ENCODE measurements around the gene PMEPA1. TPM values are rescaled to one million over a fixed set of nuclear protein-coding genes. Genes with fewer than 3 reads are reported as not detected.

PMEPA1 gene
- total RNA-seq, 2 experiments from 2014 or later = 1.4 to 3.7 TPM

- Histone ChIP-seq H3K4me2 (ENCODE audit: low read length) (peak overlapping the region; percentile 90), H3K79me2 (ENCODE audit: insufficient read depth, low read depth, low read length) (no peaks in the 10 kb centered on the region), H3K9me3 (ENCODE audit: low read length) (peaks cover 14% of the 10 kb centered on the region; the same call in 1 of the 2 replicates), H2AFZ (ENCODE audit: low read length) (0 out of 2 replicates have a peak overlapping the region, but pooled peaks have one; percentile 8), H3K27ac (ENCODE audit: low read depth, low read length, poor library complexity, severe bottlenecking) (peak overlapping the region; percentile 87), H4K20me1 (ENCODE audit: insufficient read depth, low read length) (no peaks in the 10 kb centered on the region; the same call in 1 of the 2 replicates), H3K4me3 (ENCODE audit: low read depth, low read length, poor library complexity, severe bottlenecking) (peak overlapping the region; percentile 51), H3K36me3 (ENCODE audit: insufficient read depth, low read length) (no peaks in the 10 kb centered on the region; the same call in 1 of the 2 replicates), H3K9me2 (ENCODE audit: insufficient read depth, low read length) (no peaks in the 10 kb centered on the region), H3K4me1 (ENCODE audit: insufficient read depth, low read length, poor library complexity, severe bottlenecking) (peaks cover 60% of the 10 kb centered on the region)
- no TSS peak for BruUV-seq (replicated peaks)
- peak; percentile 83 for DNase-seq (ENCODE audit: low spot score)
- intact Hi-C loops (cut with micrococcal nuclease; ENCODE audit: unreplicated experiment) = loop anchor here (1.0 to 10.0 kb wide), 5 partner anchors 7 to 464 kb away; no protein-coding TSS in a partner anchor
- CTCF ChIA-PET (ENCODE audit: unreplicated experiment) = interaction anchor here (1.4 to 1.7 kb wide), 2 partner anchors 59 to 61 kb away, joined by 4 to 7 read pairs; no protein-coding TSS in a partner anchor
- POLR2A ChIA-PET = interaction anchor here (0.9 to 3.5 kb wide), 4 partner anchors 10 to 62 kb away, joined by 3 to 22 read pairs (median 4); no protein-coding TSS in a partner anchor
- TF ChIP-seq, protein P1, sequence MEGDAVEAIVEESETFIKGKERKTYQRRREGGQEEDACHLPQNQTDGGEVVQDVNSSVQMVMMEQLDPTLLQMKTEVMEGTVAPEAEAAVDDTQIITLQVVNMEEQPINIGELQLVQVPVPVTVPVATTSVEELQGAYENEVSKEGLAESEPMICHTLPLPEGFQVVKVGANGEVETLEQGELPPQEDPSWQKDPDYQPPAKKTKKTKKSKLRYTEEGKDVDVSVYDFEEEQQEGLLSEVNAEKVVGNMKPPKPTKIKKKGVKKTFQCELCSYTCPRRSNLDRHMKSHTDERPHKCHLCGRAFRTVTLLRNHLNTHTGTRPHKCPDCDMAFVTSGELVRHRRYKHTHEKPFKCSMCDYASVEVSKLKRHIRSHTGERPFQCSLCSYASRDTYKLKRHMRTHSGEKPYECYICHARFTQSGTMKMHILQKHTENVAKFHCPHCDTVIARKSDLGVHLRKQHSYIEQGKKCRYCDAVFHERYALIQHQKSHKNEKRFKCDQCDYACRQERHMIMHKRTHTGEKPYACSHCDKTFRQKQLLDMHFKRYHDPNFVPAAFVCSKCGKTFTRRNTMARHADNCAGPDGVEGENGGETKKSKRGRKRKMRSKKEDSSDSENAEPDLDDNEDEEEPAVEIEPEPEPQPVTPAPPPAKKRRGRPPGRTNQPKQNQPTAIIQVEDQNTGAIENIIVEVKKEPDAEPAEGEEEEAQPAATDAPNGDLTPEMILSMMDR (conservative IDR thresholded peaks at IDR 0.05; ENCODE audit: low read length) = peak; percentile 42; the same call in 1 of the 2 replicates
- no peak for TF ChIP-seq EZH2phosphoT487 (IDR thresholded peaks at IDR 0.05; ENCODE audit: borderline replicate concordance, low read depth, low read length)
These were observed 88.8 kb downstream of the PMEPA1 start for GRCh38 chr20:57620999-57621398.

GRCh38 chr20:57620274-57620990 is 89.4 kb downstream of the PMEPA1 start, which contains the start of gene ZBP1:
TSS of gene ZBP1 (minus strand) at chr20:57620426. CDS start at chr20:57620295, 131 bp downstream.
- Histone ChIP-seq H2AFZ (ENCODE audit: low read length) (0 out of 2 replicates have a peak within 1 kb of the TSS, but pooled peaks have one; percentile 8), H3K36me3 (ENCODE audit: insufficient read depth, low read length) (no peaks in the 10 kb centered on the region; the same call in 1 of the 2 replicates), H4K20me1 (ENCODE audit: insufficient read depth, low read length) (no peaks in the 10 kb centered on the region; the same call in 1 of the 2 replicates), H3K9me2 (ENCODE audit: insufficient read depth, low read length) (no peaks in the 10 kb centered on the region), H3K9me3 (ENCODE audit: low read length) (peaks cover 11% of the 10 kb centered on the region; the same call in 1 of the 2 replicates), H3K79me2 (ENCODE audit: insufficient read depth, low read depth, low read length) (no peaks in the 10 kb centered on the region), H3K4me3 (ENCODE audit: low read depth, low read length, poor library complexity, severe bottlenecking) (peak within 1 kb of the TSS; percentile 51), H3K4me1 (ENCODE audit: insufficient read depth, low read length, poor library complexity, severe bottlenecking) (peaks cover 60% of the 10 kb centered on the region), H3K4me2 (ENCODE audit: low read length) (peak within 1 kb of the TSS; percentile 90), H3K27ac (ENCODE audit: low read depth, low read length, poor library complexity, severe bottlenecking) (peak within 1 kb of the TSS; percentile 87)
- intact Hi-C loops (cut with micrococcal nuclease; ENCODE audit: unreplicated experiment) = loop anchor here (1.0 to 10.0 kb wide), 5 partner anchors 8 to 464 kb away; no protein-coding TSS in a partner anchor
- ChIA-PET POLR2A (interaction anchor here (0.5 to 3.5 kb wide), 13 partner anchors 10 to 222 kb away, joined by 3 to 22 read pairs (median 3); no protein-coding TSS in a partner anchor), CTCF (ENCODE audit: unreplicated experiment) (interaction anchor here (1.4 to 1.7 kb wide), 2 partner anchors 59 to 61 kb away, joined by 4 to 7 read pairs; no protein-coding TSS in a partner anchor)
- no TSS peak for BruUV-seq (replicated peaks)
- peak; percentile 98 for DNase-seq (ENCODE audit: low spot score)
- TF ChIP-seq, protein P1 (conservative IDR thresholded peaks at IDR 0.05; ENCODE audit: low read length) = no peak
- no peak for TF ChIP-seq EZH2phosphoT487 (IDR thresholded peaks at IDR 0.05; ENCODE audit: borderline replicate concordance, low read depth, low read length)

Measured in OCI-LY7 (cell line).